Measurements from ENCODE around the gene SHROOM1.

DNA sequence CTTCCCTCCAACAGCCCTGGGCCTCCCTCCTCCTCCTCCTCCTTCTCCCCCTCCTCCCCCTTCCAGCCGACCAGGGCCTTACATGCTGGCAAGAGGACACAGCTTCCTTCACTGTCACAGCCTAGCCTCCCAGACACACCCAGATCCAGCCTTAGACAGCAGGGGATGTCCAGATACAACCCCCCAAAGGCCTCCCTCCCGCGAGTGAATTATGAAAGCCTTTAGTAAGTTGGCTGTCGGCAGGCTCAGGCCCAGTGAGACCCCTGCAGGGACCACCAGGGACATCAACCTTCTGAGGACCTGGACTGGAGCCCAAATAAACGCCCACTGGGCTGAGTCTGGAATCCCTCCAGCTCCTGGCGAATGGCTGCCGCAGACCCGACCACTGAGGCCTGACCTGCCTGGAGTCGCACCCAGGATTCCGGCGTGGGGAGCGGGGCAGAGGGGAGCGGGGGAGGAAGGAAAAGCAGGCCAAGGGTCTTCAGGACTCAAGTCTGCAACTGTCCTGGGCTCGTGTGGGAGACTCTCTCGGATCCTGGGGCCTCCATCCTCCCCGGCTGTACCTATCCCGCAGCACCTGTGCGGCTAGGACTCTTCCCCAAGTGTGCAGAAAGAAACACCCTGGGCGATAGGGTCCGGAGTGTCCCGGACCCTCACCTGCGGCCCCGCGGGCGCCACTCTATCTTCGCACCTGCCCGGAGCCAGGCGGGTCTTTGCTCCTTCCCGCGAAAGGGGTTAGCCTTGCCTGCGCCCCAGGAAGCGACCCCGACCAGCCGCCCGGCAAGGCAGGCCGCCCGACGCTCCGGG, 54.1 kb downstream of the SHROOM1 start:
- TF ChIP-seq CTCF (IDR thresholded peaks at IDR 0.05) (no peak), POLR2A (IDR thresholded peaks at IDR 0.05) (no peak)

All from prostate gland (tissue), 2 donors.